ENCODE data around the gene AQP4. TPM values are rescaled to one million over a fixed set of nuclear protein-coding genes. Genes with fewer than 3 reads are reported as not detected.

Gene AQP4
- total RNA-seq, 2 donors from 2014 or later: not detected

GRCh38 chr18:26813043-26813442, 52.5 kb downstream of the AQP4 start:
- TF ChIP-seq, protein P1, sequence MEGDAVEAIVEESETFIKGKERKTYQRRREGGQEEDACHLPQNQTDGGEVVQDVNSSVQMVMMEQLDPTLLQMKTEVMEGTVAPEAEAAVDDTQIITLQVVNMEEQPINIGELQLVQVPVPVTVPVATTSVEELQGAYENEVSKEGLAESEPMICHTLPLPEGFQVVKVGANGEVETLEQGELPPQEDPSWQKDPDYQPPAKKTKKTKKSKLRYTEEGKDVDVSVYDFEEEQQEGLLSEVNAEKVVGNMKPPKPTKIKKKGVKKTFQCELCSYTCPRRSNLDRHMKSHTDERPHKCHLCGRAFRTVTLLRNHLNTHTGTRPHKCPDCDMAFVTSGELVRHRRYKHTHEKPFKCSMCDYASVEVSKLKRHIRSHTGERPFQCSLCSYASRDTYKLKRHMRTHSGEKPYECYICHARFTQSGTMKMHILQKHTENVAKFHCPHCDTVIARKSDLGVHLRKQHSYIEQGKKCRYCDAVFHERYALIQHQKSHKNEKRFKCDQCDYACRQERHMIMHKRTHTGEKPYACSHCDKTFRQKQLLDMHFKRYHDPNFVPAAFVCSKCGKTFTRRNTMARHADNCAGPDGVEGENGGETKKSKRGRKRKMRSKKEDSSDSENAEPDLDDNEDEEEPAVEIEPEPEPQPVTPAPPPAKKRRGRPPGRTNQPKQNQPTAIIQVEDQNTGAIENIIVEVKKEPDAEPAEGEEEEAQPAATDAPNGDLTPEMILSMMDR (IDR thresholded peaks at IDR 0.05): no peak
- H3K36me3 ChIP-seq: no peaks in the 10 kb centered on the region
- H3K27ac ChIP-seq: no peak overlapping the region
- H3K4me1 ChIP-seq (ENCODE audit: control insufficient read depth in 1 of 2, low read depth in 2 of 2): no peaks in the 10 kb centered on the region
- no peaks in the 10 kb centered on the region for H3K9me3 ChIP-seq
- H3K27me3 ChIP-seq (replicated peaks; ENCODE audit: insufficient read depth): no peaks in the 10 kb centered on the region
- no peak for DNase-seq (ENCODE audit: low spot score)
- H3K4me3 ChIP-seq: no peak overlapping the region
- ATAC-seq (ENCODE audit: insufficient number of reproducible peaks, low FRiP score, low read depth): no peak

DNA sequence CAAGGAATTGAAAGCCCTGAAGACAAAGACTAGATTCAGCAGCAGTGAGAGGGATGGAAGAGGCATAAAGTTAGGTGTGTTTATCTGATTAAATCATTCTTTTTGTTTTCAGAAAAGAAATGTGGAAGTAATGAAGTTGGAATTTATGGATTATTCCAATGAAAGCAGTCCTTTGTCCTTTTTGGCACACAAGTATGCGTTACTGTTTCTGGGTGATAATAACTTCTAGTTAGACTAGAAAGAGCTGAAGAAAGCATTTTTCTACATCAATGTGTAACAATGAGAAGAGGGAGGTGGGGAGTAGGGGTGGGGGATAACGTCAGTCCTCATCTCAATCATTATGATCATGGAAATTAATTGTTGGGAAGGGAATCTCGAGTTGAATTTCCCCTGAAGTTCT, 53.0 kb downstream of the AQP4 start:
- DNase-seq (ENCODE audit: low spot score) (no peak), ATAC-seq (ENCODE audit: insufficient number of reproducible peaks, low FRiP score, low read depth) (no peak)
- H3K36me3 ChIP-seq: no peaks in the 10 kb centered on the region
- H3K4me1 ChIP-seq (ENCODE audit: control insufficient read depth in 1 of 2, low read depth in 2 of 2): no peaks in the 10 kb centered on the region
- no peak overlapping the region for H3K4me3 ChIP-seq
- TF ChIP-seq, protein P1 (IDR thresholded peaks at IDR 0.05): no peak
- no peaks in the 10 kb centered on the region for H3K9me3 ChIP-seq
- no peak overlapping the region for H3K27ac ChIP-seq
- no peaks in the 10 kb centered on the region for H3K27me3 ChIP-seq (replicated peaks; ENCODE audit: insufficient read depth)

GRCh38 chr18:26809346-26809745, 56.2 kb downstream of the AQP4 start:
- H3K4me1 ChIP-seq (ENCODE audit: control insufficient read depth in 1 of 2, low read depth in 2 of 2): no peaks in the 10 kb centered on the region
- no peaks in the 10 kb centered on the region for H3K9me3 ChIP-seq
- H3K36me3 ChIP-seq: no peaks in the 10 kb centered on the region
- ATAC-seq (ENCODE audit: insufficient number of reproducible peaks, low FRiP score, low read depth) (no peak), DNase-seq (ENCODE audit: low spot score) (no peak)
- H3K4me3 ChIP-seq: no peak overlapping the region
- no peaks in the 10 kb centered on the region for H3K27me3 ChIP-seq (replicated peaks; ENCODE audit: insufficient read depth)
- TF ChIP-seq, protein P1 (IDR thresholded peaks at IDR 0.05): no peak
- no peak overlapping the region for H3K27ac ChIP-seq

- no peak for ATAC-seq (ENCODE audit: insufficient number of reproducible peaks, low FRiP score, low read depth)
- no peaks in the 10 kb centered on the region for H3K4me1 ChIP-seq (ENCODE audit: control insufficient read depth in 1 of 2, low read depth in 2 of 2)
- no peak for DNase-seq (ENCODE audit: low spot score)
- no peaks in the 10 kb centered on the region for H3K9me3 ChIP-seq
- no peak overlapping the region for H3K4me3 ChIP-seq
- TF ChIP-seq, protein P1 (IDR thresholded peaks at IDR 0.05): no peak
- H3K36me3 ChIP-seq: no peaks in the 10 kb centered on the region
- no peak overlapping the region for H3K27ac ChIP-seq
- no peaks in the 10 kb centered on the region for H3K27me3 ChIP-seq (replicated peaks; ENCODE audit: insufficient read depth)
Observed at GRCh38 chr18:26806224-26806623, 59.3 kb downstream of the AQP4 start.

GRCh38 chr18:26804519-26804918, 61.0 kb downstream of the AQP4 start:
- ATAC-seq (ENCODE audit: insufficient number of reproducible peaks, low FRiP score, low read depth): no peak
- no peaks in the 10 kb centered on the region for H3K9me3 ChIP-seq
- H3K27ac ChIP-seq: no peak overlapping the region
- no peaks in the 10 kb centered on the region for H3K36me3 ChIP-seq
- H3K4me1 ChIP-seq (ENCODE audit: control insufficient read depth in 1 of 2, low read depth in 2 of 2): no peaks in the 10 kb centered on the region
- no peak overlapping the region for H3K4me3 ChIP-seq
- TF ChIP-seq, protein P1 (IDR thresholded peaks at IDR 0.05): no peak
- DNase-seq (ENCODE audit: low spot score): no peak
- H3K27me3 ChIP-seq (replicated peaks; ENCODE audit: insufficient read depth): no peaks in the 10 kb centered on the region

Data from thoracic aorta (tissue), 2 donors.